Activated CD4-positive, alpha-beta T cell treated with anti-CD3 and anti-CD28 coated beads, Interleukin-2, amount 50 U/mL, for 16 hours (primary cell): ENCODE measurements around the gene NAE1.
A peak's percentile ranks its signal among the peaks of the same experiment; 100 is the strongest.
"Not testable (repeated sequence)": the region's sequence is repeated elsewhere in the genome, so short reads cannot be mapped to it uniquely, and the experiment has no call there.

ENCODE experiments used
- DNase-seq: peaks from one replicate; pipeline ENCODE4 v3.0.0-alpha.2; 2020

The NAE1 gene

GRCh38 chr16:66830422-66831404, at the start of gene NAE1:
TSS of gene NAE1 (minus strand) at chr16:66830976. CDS start at chr16:66830899, 77 bp downstream.
- DNase-seq, result peak; percentile 90

GRCh38 chr16:66878067-66878466, 47.3 kb upstream of the NAE1 start:
- DNase-seq, result peak; percentile 72

GRCh38 chr16:66874079-66874775, 43.5 kb upstream of the NAE1 start:
- DNase-seq, result peak; percentile 75

- no peak for DNase-seq
Observed at GRCh38 chr16:66873685-66874055, 42.9 kb upstream of the NAE1 start.

GRCh38 chr16:66872943-66873684, 42.3 kb upstream of the NAE1 start:
- DNase-seq, result peak; percentile 99

- DNase-seq, result no peak
Observed at GRCh38 chr16:66872559-66872942, 41.8 kb upstream of the NAE1 start.

GRCh38 chr16:66871840-66872239, 41.1 kb upstream of the NAE1 start:
- no peak for DNase-seq

- DNase-seq, result not testable (repeated sequence)
Observed at GRCh38 chr16:66871363-66871762, 40.6 kb upstream of the NAE1 start.

GRCh38 chr16:66869424-66869823, 38.6 kb upstream of the NAE1 start:
- DNase-seq, result no peak

GRCh38 chr16:66863707-66864106, 32.9 kb upstream of the NAE1 start:
- DNase-seq, result no peak

GRCh38 chr16:66862023-66862520, 31.3 kb upstream of the NAE1 start:
- DNase-seq, result no peak

- no peak for DNase-seq
Observed at GRCh38 chr16:66859397-66860068, 28.8 kb upstream of the NAE1 start.

- DNase-seq, result no peak
Observed at GRCh38 chr16:66858740-66859396, 28.1 kb upstream of the NAE1 start.

GRCh38 chr16:66857437-66857836, 26.7 kb upstream of the NAE1 start:
- DNase-seq, result no peak

- no peak for DNase-seq
Observed at GRCh38 chr16:66856801-66857200, 26.0 kb upstream of the NAE1 start.

- no peak for DNase-seq
Observed at GRCh38 chr16:66856184-66856730, 25.5 kb upstream of the NAE1 start.

- DNase-seq, result no peak
Observed at GRCh38 chr16:66853261-66854139, 22.7 kb upstream of the NAE1 start.

- DNase-seq, result no peak
Observed at GRCh38 chr16:66851166-66851964, 20.6 kb upstream of the NAE1 start.

- DNase-seq, result no peak
Observed at GRCh38 chr16:66850115-66850815, 19.5 kb upstream of the NAE1 start.
